SU-DHL-6 (cell line): ENCODE measurements around the gene GPX5.

Experiments
- H2AFZ ChIP-seq: fragments of 200-600 bp; sonication (generic); 2 replicates; pipeline ENCODE4 v1.6.1; 2014; ENCODE audit warnings: low read depth, mild to moderate bottlenecking, moderate library complexity, mixed read lengths, antibody characterized with exemption, low read length; ENCODE audit not compliant: severe bottlenecking
- H3F3A ChIP-seq: fragments of 200-600 bp; shearing (Covaris generic); 2 replicates; pipeline ENCODE4 v1.6.0; 2016; ENCODE audit warnings: antibody characterized with exemption, mild to moderate bottlenecking; ENCODE audit not compliant: insufficient read depth
- H3K27ac ChIP-seq: fragments of 200-600 bp; sonication (generic); 2 replicates; pipeline ENCODE4 v1.5.1; 2016; ENCODE audit warnings: low read depth, mild to moderate bottlenecking, low read length, moderate library complexity, mixed read lengths
- H3K27me3 ChIP-seq: fragments of 200-600 bp; sonication (generic), shearing (Covaris generic); 2 replicates; pipeline ENCODE4 v1.6.0; 2014; ENCODE audit warnings: mild to moderate bottlenecking, low read length
- H3K36me3 ChIP-seq: fragments of 200-600 bp; sonication (generic); 2 replicates; pipeline ENCODE4 v1.6.1; 2014; ENCODE audit warnings: mild to moderate bottlenecking, low read length, mixed read lengths
- H3K4me2 ChIP-seq: fragments of 300-600, 200-600 bp; shearing (Covaris generic), sonication (generic); 2 replicates; pipeline ENCODE4 v1.6.0; 2014; ENCODE audit warnings: low read length, low read depth, mild to moderate bottlenecking; ENCODE audit not compliant: poor library complexity, severe bottlenecking
- H3K4me3 ChIP-seq: fragments of 200-600 bp; sonication (generic); 2 replicates; pipeline ENCODE4 v1.5.1; 2014; ENCODE audit warnings: antibody characterized with exemption, low read length, mild to moderate bottlenecking, mixed read lengths; ENCODE audit not compliant: insufficient read depth, poor library complexity, severe bottlenecking
- H3K79me2 ChIP-seq: fragments of 200-600 bp; sonication (generic); 2 replicates; pipeline ENCODE4 v1.6.1; 2014; ENCODE audit warnings: mild to moderate bottlenecking, low read length, moderate library complexity; ENCODE audit not compliant: insufficient read depth
- H3K9ac ChIP-seq: fragments of 200-600 bp; sonication (generic); 2 replicates; pipeline ENCODE4 v1.7.0; 2014; ENCODE audit warnings: mild to moderate bottlenecking, low read length
- H3K9me2 ChIP-seq: fragments of 200-600 bp; sonication (generic); replicated peaks from 2 replicates; pipeline ENCODE4 v1.6.1; 2014; ENCODE audit warnings: low read length; ENCODE audit not compliant: insufficient read depth
- H3K9me3 ChIP-seq: fragments of 200-600 bp; sonication (generic); 2 replicates; pipeline ENCODE4 v1.6.1; 2014; ENCODE audit warnings: low read length, mixed read lengths; ENCODE audit not compliant: insufficient read depth
- H4K20me1 ChIP-seq: fragments of 200-600 bp; sonication (generic); 2 replicates; pipeline ENCODE4 v1.6.1; 2014; ENCODE audit warnings: low read depth, mild to moderate bottlenecking, antibody characterized with exemption, low read length, moderate library complexity, mixed read lengths
- CTCF ChIP-seq: fragments of 200-600 bp; sonication (generic); IDR thresholded peaks from one replicate; pipeline ENCODE4 v1.5.1; 2017; ENCODE audit warnings: antibody characterized with exemption, mild to moderate bottlenecking, low read length, moderate library complexity; ENCODE audit not compliant: insufficient read depth, poor library complexity, severe bottlenecking
- EZH2phosphoT487 ChIP-seq: fragments of 200-600 bp; sonication (generic), shearing (Covaris generic); conservative IDR thresholded peaks from 2 replicates; pipeline ENCODE4 v1.6.1; 2018; ENCODE audit warnings: mild to moderate bottlenecking, antibody characterized with exemption, low read length, moderate library complexity, mixed read lengths

Gene GPX5

DNA sequence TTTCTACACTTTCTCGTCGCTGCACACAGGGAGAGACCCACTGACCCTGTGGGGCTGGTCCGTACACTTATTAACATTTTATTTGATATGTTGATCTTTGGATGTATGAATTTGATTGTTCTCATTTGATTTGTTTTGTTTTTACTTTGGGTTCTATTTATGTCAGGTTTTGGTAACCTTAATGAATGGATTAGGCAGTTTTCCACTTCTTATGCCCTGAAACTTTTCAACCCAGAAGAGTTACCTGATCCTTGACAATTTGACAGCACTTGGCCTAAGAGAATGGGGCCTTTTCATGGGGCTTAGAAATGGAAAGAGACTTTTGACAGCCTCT is 33.7 kb upstream of the GPX5 start:
- no peaks in the 10 kb centered on the region for H3K79me2 ChIP-seq
- no peaks in the 10 kb centered on the region for H3K9me3 ChIP-seq
- H3K36me3 ChIP-seq = no peaks in the 10 kb centered on the region
- H3K27ac ChIP-seq = no peak overlapping the region
- H4K20me1 ChIP-seq = no peaks in the 10 kb centered on the region
- no peak overlapping the region for H3K4me2 ChIP-seq
- no peak overlapping the region for H3K9ac ChIP-seq
- no peaks in the 10 kb centered on the region for H3F3A ChIP-seq
- no peaks in the 10 kb centered on the region for H3K9me2 ChIP-seq
- no peak overlapping the region for H3K4me3 ChIP-seq
- no peak overlapping the region for H2AFZ ChIP-seq
- TF ChIP-seq CTCF = no peak
- no peaks in the 10 kb centered on the region for H3K27me3 ChIP-seq

DNA sequence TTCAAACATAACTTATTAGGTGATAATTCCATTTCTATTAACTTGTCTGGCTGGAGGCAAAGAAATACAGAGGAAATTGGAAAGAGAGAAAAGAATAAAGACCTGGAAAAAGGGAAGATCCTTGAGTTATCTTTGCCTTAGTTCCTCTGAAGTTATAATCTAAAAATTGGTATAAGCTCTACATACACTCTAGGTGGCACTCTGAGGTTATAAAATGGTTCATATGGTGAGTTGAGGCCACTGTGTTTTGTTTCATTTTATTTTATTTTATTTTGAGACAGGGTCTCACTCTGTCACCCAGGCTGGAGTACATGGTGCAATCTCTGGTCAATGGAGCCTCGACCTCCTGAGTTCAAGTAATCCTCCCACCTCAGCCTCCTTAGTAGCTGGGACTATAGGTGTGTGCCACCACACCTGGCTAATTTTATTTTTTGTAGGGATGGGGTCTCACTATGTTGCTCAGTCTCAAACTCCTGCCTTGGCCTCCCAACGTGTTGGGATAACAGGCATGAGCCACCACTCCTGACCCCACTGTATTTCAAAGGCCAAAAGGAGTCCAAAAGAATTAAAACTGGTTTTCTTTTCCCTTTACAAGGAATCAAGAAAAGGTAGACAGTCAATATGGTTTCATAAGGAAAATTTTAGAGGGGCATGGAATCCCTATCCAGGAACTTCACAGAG is 29.4 kb upstream of the GPX5 start:
- Histone ChIP-seq H3K27me3 (no peaks in the 10 kb centered on the region), H3F3A (no peaks in the 10 kb centered on the region), H3K36me3 (no peaks in the 10 kb centered on the region), H3K9me2 (no peaks in the 10 kb centered on the region), H3K79me2 (no peaks in the 10 kb centered on the region), H3K4me3 (no peak overlapping the region), H4K20me1 (no peaks in the 10 kb centered on the region), H3K9ac (no peak overlapping the region), H3K27ac (no peak overlapping the region), H3K9me3 (no peaks in the 10 kb centered on the region), H3K4me2 (no peak overlapping the region), H2AFZ (no peak overlapping the region)
- TF ChIP-seq CTCF = no peak
- no peak for TF ChIP-seq EZH2phosphoT487

DNA sequence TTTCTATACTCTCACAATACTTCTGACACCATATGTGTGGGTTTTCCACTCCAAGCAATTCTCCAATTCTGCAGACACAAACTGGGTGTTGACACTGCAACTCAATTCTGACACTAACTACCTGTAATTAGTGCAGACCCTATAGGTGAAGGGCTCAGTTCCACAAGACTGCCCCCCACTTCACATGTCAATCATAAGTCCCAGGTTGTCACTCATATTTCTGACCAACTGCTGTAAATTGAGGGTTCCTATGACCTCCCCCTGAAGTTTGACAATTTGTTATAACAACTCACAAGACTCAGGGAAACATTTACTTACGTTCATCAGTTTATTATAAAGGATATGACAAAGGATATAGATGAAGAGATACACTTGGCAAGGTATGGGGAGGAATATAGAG is 28.4 kb upstream of the GPX5 start:
- H3K9ac ChIP-seq = no peak overlapping the region
- no peak overlapping the region for H2AFZ ChIP-seq
- no peaks in the 10 kb centered on the region for H3F3A ChIP-seq
- H3K9me3 ChIP-seq = no peaks in the 10 kb centered on the region
- no peak overlapping the region for H3K4me2 ChIP-seq
- TF ChIP-seq EZH2phosphoT487 = no peak
- no peak for TF ChIP-seq CTCF
- no peaks in the 10 kb centered on the region for H3K36me3 ChIP-seq
- H3K27ac ChIP-seq = no peak overlapping the region
- no peaks in the 10 kb centered on the region for H3K9me2 ChIP-seq
- H3K4me3 ChIP-seq = no peak overlapping the region
- no peaks in the 10 kb centered on the region for H3K79me2 ChIP-seq
- no peaks in the 10 kb centered on the region for H3K27me3 ChIP-seq
- no peaks in the 10 kb centered on the region for H4K20me1 ChIP-seq
